HepG2 (cell line): ENCODE results near the gene UTF1.

ENCODE experiments used
- PRPF4 ChIP-seq: fragments of 200-400 bp; formaldehyde crosslinking; IDR thresholded peaks from 2 replicates; pipeline ENCODE4 v1.6.1; 2016; ENCODE audit warnings: low read length, low read depth; ENCODE audit not compliant: poor library complexity, severe bottlenecking
- TF ChIP-seq, protein P1 (sequence below): sonication (generic); formaldehyde crosslinking; IDR thresholded peaks from 2 replicates; pipeline ENCODE4 v1.5.0; 2020; ENCODE audit warnings: mild to moderate bottlenecking, missing genetic modification reagents, moderate library complexity

DNA sequence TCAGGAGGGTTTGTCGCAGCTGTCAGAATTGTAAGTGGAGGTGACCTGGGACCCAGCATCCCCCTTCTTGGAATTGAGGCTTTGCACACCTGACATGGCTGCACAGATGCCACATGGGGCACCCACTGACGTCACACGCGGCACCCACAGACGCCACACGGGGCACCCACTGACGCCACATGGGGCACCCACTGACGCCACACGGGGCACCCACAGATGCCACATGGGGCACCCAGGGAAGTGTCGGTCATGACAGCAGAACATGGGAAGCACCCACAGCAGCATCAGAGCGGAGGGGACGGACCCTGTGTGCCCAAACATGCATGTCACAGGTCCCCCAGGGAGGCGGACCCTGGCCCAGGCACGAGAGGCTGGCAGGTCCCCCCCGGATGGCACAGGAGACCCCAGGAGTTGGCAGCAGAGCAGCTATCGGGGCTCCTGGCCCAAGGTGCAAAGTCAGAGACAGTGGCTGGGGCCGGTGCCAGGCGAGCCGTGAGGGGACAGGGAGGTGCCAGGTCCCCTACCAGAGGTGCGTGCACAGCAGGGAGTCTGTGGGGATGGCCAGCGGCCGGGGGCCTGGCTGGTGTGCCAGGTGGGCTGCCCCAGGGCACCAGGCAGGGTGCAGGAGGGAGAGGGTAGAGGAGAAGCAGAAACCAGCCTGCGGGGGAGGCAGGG lies 48.9 kb upstream of the UTF1 start:
- TF ChIP-seq PRPF4 = no peak
- TF ChIP-seq, protein P1, sequence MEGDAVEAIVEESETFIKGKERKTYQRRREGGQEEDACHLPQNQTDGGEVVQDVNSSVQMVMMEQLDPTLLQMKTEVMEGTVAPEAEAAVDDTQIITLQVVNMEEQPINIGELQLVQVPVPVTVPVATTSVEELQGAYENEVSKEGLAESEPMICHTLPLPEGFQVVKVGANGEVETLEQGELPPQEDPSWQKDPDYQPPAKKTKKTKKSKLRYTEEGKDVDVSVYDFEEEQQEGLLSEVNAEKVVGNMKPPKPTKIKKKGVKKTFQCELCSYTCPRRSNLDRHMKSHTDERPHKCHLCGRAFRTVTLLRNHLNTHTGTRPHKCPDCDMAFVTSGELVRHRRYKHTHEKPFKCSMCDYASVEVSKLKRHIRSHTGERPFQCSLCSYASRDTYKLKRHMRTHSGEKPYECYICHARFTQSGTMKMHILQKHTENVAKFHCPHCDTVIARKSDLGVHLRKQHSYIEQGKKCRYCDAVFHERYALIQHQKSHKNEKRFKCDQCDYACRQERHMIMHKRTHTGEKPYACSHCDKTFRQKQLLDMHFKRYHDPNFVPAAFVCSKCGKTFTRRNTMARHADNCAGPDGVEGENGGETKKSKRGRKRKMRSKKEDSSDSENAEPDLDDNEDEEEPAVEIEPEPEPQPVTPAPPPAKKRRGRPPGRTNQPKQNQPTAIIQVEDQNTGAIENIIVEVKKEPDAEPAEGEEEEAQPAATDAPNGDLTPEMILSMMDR (CRISPR knock-in tag) = no peak
